HepG2 (cell line): ENCODE measurements around the gene KIAA0232. TPM values are rescaled to one million over a fixed set of nuclear protein-coding genes. Genes with fewer than 3 reads are reported as not detected.

ENCODE experiments used
- BORCS8-MEF2B ChIP-seq: sonication (generic); formaldehyde crosslinking; IDR thresholded peaks from 2 replicates; pipeline ENCODE4 v1.8.0; 2022; ENCODE audit warnings: mild to moderate bottlenecking, missing genetic modification reagents
- EHMT2 ChIP-seq: fragments of 200-600 bp; sonication (generic); IDR thresholded peaks from 2 replicates; pipeline ENCODE4 v1.7.0; 2017; ENCODE audit warnings: antibody characterized with exemption, low read depth, low read length, borderline replicate concordance
- NFRKB ChIP-seq: fragments of 450-650 bp; IDR thresholded peaks from 2 replicates; pipeline ENCODE4 v1.6.1; 2017
- PRDM10 ChIP-seq: sonication (generic); formaldehyde crosslinking; IDR thresholded peaks from 2 replicates; pipeline ENCODE4 v1.4.0; 2020; ENCODE audit warnings: low read depth, missing genetic modification reagents
- SNAPC4 ChIP-seq: sonication (generic); formaldehyde crosslinking; IDR thresholded peaks from 2 replicates; pipeline ENCODE4 v1.4.0; 2020; ENCODE audit warnings: mild to moderate bottlenecking, missing genetic modification reagents
- SNRNP70 ChIP-seq: fragments of 200-400 bp; formaldehyde crosslinking; IDR thresholded peaks from 2 replicates; pipeline ENCODE4 v1.6.1; 2017; ENCODE audit warnings: mild to moderate bottlenecking, low read depth, low read length, moderate library complexity
- TAF1 ChIP-seq: sonication (generic); formaldehyde crosslinking; IDR thresholded peaks from 2 replicates; pipeline ENCODE4 v1.4.0; 2020; ENCODE audit warnings: missing genetic modification reagents
- TRIM22 ChIP-seq: fragments of 450-650 bp; IDR thresholded peaks from 2 replicates; pipeline ENCODE4 v1.6.1; 2017
- WIZ ChIP-seq: sonication (generic); formaldehyde crosslinking; IDR thresholded peaks from 2 replicates; pipeline ENCODE4 v1.5.1; 2020; ENCODE audit warnings: mild to moderate bottlenecking, missing genetic modification reagents
- YEATS2 ChIP-seq: sonication (generic); formaldehyde crosslinking; IDR thresholded peaks from 2 replicates; pipeline ENCODE4 v1.4.0; 2020; ENCODE audit warnings: missing genetic modification reagents, borderline replicate concordance
- ZBTB1 ChIP-seq: sonication (generic); formaldehyde crosslinking; IDR thresholded peaks from 2 replicates; pipeline ENCODE4 v1.4.0; 2020; ENCODE audit warnings: missing genetic modification reagents, borderline replicate concordance
- ZFP36L1 ChIP-seq: sonication (generic); formaldehyde crosslinking; IDR thresholded peaks from 2 replicates; pipeline ENCODE4 v1.8.0; 2022; ENCODE audit warnings: mild to moderate bottlenecking, missing genetic modification reagents, moderate library complexity
- ZFP41 ChIP-seq: sonication (generic); formaldehyde crosslinking; IDR thresholded peaks from 2 replicates; pipeline ENCODE4 v1.4.0; 2020; ENCODE audit warnings: mild to moderate bottlenecking, missing genetic modification reagents, borderline replicate concordance
- ZNF558 ChIP-seq: sonication (generic); formaldehyde crosslinking; IDR thresholded peaks from 2 replicates; pipeline ENCODE4 v1.9.0; 2022; ENCODE audit warnings: mild to moderate bottlenecking, missing genetic modification reagents, borderline replicate concordance
- ZNF589 ChIP-seq: sonication (generic); formaldehyde crosslinking; conservative IDR thresholded peaks from 2 replicates; pipeline ENCODE4 v1.8.0; 2022; ENCODE audit warnings: mild to moderate bottlenecking, moderate library complexity, missing genetic modification reagents
- ZNF777 ChIP-seq: sonication (generic); formaldehyde crosslinking; IDR thresholded peaks from 2 replicates; pipeline ENCODE4 v1.4.0; 2020; ENCODE audit warnings: missing genetic modification reagents
- ZXDC ChIP-seq: sonication (generic); formaldehyde crosslinking; IDR thresholded peaks from 2 replicates; pipeline ENCODE4 v1.5.0; 2020; ENCODE audit warnings: mild to moderate bottlenecking, missing genetic modification reagents
- polyA plus RNA-seq, 8 experiments: library from polyadenylated mRNA; depleted of rRNA in 3 of 8; stranded (reverse) in 7 of 8; unstranded in 1 of 8; fragments of >200 nt; fragmentation: Illumina TruSeq in 4 of 8; extraction: Trizol in 4 of 8; gene quantifications; 2 replicates each; pipeline versions ENCODE4 v1.2.1 to v1.2.3, GENCODE V29; 2011 to 2016; ENCODE audit warnings: low read depth in 4 of 8, missing spikeins in 1 of 8, mixed read lengths in 1 of 8; ENCODE audit not compliant: insufficient read depth in 1 of 8
- total RNA-seq, 5 experiments: library from RNA; depleted of rRNA; stranded (reverse); fragments of >200 nt; fragmentation: Illumina TruSeq; extraction: Trizol; gene quantifications; 2 replicates each; pipeline ENCODE4 v1.2.3, GENCODE V29; 2016; ENCODE audit warnings: low read depth in 1 of 5

KIAA0232 gene
- total and polyA plus RNA-seq, 2 of the 13 experiments (the other 11 are each of a cell fraction or from before 2014, with no cell fraction given) = 7.8 to 17.1 TPM

- TF ChIP-seq TRIM22 (no peak), SNAPC4 (CRISPR knock-in tag) (no peak), ZBTB1 (CRISPR knock-in tag) (no peak), ZNF589 (CRISPR knock-in tag) (no peak), TAF1 (CRISPR knock-in tag) (peak; percentile 54), ZNF777 (CRISPR knock-in tag) (no peak), ZXDC (CRISPR knock-in tag) (peak; percentile 73; the same call in 1 of the 2 replicates), EHMT2 (peak; percentile 60; the same call in 1 of the 2 replicates), ZNF558 (CRISPR knock-in tag) (no peak), ZFP36L1 (CRISPR knock-in tag) (peak; percentile 98), WIZ (no peak; the same call in 1 of the 2 replicates), SNRNP70 (no peak), NFRKB (no peak), YEATS2 (CRISPR knock-in tag) (peak; percentile 61; the same call in 1 of the 2 replicates), ZFP41 (no peak), PRDM10 (CRISPR knock-in tag) (peak; percentile 47; the same call in 1 of the 2 replicates), BORCS8-MEF2B (peak; percentile 68)
Observed at GRCh38 chr4:6755088-6755753, 27.3 kb upstream of the KIAA0232 start (continued).
